Left ventricle myocardium inferior (tissue), 1 donor: Measurements from ENCODE around the gene OR6X1. TPM values are rescaled to one million over a fixed set of nuclear protein-coding genes. Genes with fewer than 3 reads are reported as not detected.

ENCODE experiments used
- DNase-seq: peaks from one replicate; pipeline ENCODE4 v3.0.0-alpha.2; 2020
- H3K27ac ChIP-seq: fragments of 200-600 bp; replicated peaks from 2 replicates; pipeline ENCODE4 v1.8.0; 2021
- H3K27me3 ChIP-seq: fragments of 200-600 bp; 2 replicates; pipeline ENCODE4 v1.8.0; 2021; ENCODE audit warnings: low read depth
- H3K36me3 ChIP-seq: fragments of 200-600 bp; 2 replicates; pipeline ENCODE4 v1.8.0; 2021
- H3K4me1 ChIP-seq: fragments of 200-600 bp; 2 replicates; pipeline ENCODE4 v1.8.0; 2021
- H3K4me3 ChIP-seq: fragments of 200-600 bp; 2 replicates; pipeline ENCODE4 v1.8.0; 2021; ENCODE audit warnings: mild to moderate bottlenecking, moderate library complexity
- H3K9me3 ChIP-seq: fragments of 200-600 bp; replicated peaks from 2 replicates; pipeline ENCODE4 v1.8.0; 2021
- intact Hi-C: fragments of 100-400 bp; cut with micrococcal nuclease; formaldehyde crosslinking; loops from one replicate; pipeline ENCODE4 v1.11.0; 2022
- total RNA-seq: library from RNA; stranded (reverse); fragmentation: NEBNext Ultra II Directional; extraction: Animal tissue kit (Norgen Biotek cat#: 25700); gene quantifications from one replicate; pipeline ENCODE4 v1.2.1, GENCODE V29; 2021
- TF ChIP-seq, protein P1 (sequence below): fragments of 200-600 bp; IDR thresholded peaks from 2 replicates; pipeline ENCODE4 v1.8.0; 2021; ENCODE audit warnings: antibody characterized with exemption, mild to moderate bottlenecking, borderline replicate concordance
- donor health status: DM: no; HTN: yes; CAD: no; lungs with severe emphysema.

The OR6X1 gene
- total RNA-seq, 1 donor from 2014 or later = not detected

DNA sequence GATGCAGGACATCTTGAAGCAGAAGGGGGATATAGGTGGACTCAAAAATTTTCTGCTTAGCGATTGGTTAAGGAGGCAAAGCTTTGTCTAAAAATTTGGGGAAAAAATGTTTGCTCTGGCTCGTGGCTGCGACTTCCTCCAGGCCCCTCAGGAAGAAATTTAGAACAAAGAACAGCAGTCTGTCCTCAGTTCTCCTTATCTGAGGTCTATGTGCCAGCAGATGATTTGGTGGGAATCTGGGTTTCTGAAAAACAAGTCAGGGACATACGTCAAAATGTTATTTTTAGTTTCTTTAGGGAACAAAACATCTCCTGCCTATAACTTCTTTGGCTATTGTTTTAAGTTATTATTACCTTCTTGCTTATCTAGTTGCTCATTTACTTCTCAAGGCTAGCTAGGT lies 43.8 kb upstream of the OR6X1 start:
- Histone ChIP-seq H3K4me1 (no peaks in the 10 kb centered on the region), H3K36me3 (no peaks in the 10 kb centered on the region), H3K27me3 (no peaks in the 10 kb centered on the region), H3K9me3 (no peaks in the 10 kb centered on the region), H3K27ac (no peak overlapping the region), H3K4me3 (no peak overlapping the region)
- TF ChIP-seq, protein P1, sequence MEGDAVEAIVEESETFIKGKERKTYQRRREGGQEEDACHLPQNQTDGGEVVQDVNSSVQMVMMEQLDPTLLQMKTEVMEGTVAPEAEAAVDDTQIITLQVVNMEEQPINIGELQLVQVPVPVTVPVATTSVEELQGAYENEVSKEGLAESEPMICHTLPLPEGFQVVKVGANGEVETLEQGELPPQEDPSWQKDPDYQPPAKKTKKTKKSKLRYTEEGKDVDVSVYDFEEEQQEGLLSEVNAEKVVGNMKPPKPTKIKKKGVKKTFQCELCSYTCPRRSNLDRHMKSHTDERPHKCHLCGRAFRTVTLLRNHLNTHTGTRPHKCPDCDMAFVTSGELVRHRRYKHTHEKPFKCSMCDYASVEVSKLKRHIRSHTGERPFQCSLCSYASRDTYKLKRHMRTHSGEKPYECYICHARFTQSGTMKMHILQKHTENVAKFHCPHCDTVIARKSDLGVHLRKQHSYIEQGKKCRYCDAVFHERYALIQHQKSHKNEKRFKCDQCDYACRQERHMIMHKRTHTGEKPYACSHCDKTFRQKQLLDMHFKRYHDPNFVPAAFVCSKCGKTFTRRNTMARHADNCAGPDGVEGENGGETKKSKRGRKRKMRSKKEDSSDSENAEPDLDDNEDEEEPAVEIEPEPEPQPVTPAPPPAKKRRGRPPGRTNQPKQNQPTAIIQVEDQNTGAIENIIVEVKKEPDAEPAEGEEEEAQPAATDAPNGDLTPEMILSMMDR = no peak
- intact Hi-C loops = no loop called here
- no peak for DNase-seq

GRCh38 chr11:123797541-123797940 lies 43.2 kb upstream of the OR6X1 start:
- intact Hi-C loops = no loop called here
- Histone ChIP-seq H3K4me3 (no peak overlapping the region), H3K27ac (no peak overlapping the region), H3K9me3 (no peaks in the 10 kb centered on the region), H3K27me3 (no peaks in the 10 kb centered on the region), H3K36me3 (no peaks in the 10 kb centered on the region), H3K4me1 (no peaks in the 10 kb centered on the region)
- TF ChIP-seq, protein P1 = no peak
- no peak for DNase-seq

- intact Hi-C loops = no loop called here
- TF ChIP-seq, protein P1 = no peak
- H3K36me3 ChIP-seq = no peaks in the 10 kb centered on the region
Observed at GRCh38 chr11:123797114-123797513, 42.8 kb upstream of the OR6X1 start.

GRCh38 chr11:123796226-123796625 lies 41.9 kb upstream of the OR6X1 start:
- Histone ChIP-seq H3K36me3 (no peaks in the 10 kb centered on the region), H3K27me3 (no peaks in the 10 kb centered on the region), H3K27ac (no peak overlapping the region), H3K9me3 (peaks cover 7% of the 10 kb centered on the region), H3K4me1 (no peaks in the 10 kb centered on the region), H3K4me3 (no peak overlapping the region)
- intact Hi-C loops = no loop called here
- TF ChIP-seq, protein P1 = no peak
- DNase-seq = no peak

More at GRCh38 chr11:123797114-123797513, 42.8 kb upstream of the OR6X1 start:
- no peak overlapping the region for H3K27ac ChIP-seq
- no peaks in the 10 kb centered on the region for H3K9me3 ChIP-seq
- H3K4me1 ChIP-seq = no peaks in the 10 kb centered on the region
- no peak for DNase-seq
- no peak overlapping the region for H3K4me3 ChIP-seq
- no peaks in the 10 kb centered on the region for H3K27me3 ChIP-seq

- H3K27ac ChIP-seq = no peak overlapping the region
- peaks cover 4% of the 10 kb centered on the region for H3K9me3 ChIP-seq
- no peaks in the 10 kb centered on the region for H3K27me3 ChIP-seq
- H3K4me1 ChIP-seq = no peaks in the 10 kb centered on the region
- TF ChIP-seq, protein P1 = no peak
- H3K4me3 ChIP-seq = no peak overlapping the region
- intact Hi-C loops = no loop called here
- DNase-seq = no peak
- H3K36me3 ChIP-seq = no peaks in the 10 kb centered on the region
Observed at GRCh38 chr11:123783536-123783935, 29.2 kb upstream of the OR6X1 start.

DNA sequence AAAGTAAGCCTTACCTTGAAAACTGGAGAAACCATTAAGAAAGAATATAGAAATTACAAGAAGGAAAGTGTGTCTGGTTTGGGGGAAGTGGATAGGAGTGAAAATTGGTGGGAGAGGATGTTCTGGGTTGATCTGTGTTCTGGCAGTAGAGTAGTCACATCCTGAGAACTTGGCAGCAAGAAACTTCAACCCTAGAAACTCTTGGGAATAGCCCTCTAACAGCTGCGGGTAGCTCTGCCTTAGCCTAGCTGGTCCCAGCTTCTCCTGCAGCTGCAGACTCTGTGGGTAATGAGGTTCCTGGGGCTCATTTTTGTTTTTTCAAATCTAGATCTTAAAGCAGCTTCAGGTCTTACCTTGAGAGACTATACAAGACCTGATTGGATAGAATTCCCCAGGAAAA lies 24.2 kb upstream of the OR6X1 start:
- no peak for DNase-seq
- TF ChIP-seq, protein P1 = no peak
- Histone ChIP-seq H3K36me3 (no peaks in the 10 kb centered on the region), H3K4me3 (no peak overlapping the region), H3K27me3 (no peaks in the 10 kb centered on the region), H3K27ac (no peak overlapping the region), H3K4me1 (no peaks in the 10 kb centered on the region), H3K9me3 (no peaks in the 10 kb centered on the region)
- intact Hi-C loops = no loop called here
